ENCODE measurements around the gene KCTD21. TPM values are rescaled to one million over a fixed set of nuclear protein-coding genes. Genes with fewer than 3 reads are reported as not detected.

KCTD21 gene
- total and polyA plus RNA-seq, 10 of the 15 experiments (the other 5 are each of a cell fraction or from before 2014, with no cell fraction given), result 0.63 to 5.4 (median 3.6) TPM

DNA sequence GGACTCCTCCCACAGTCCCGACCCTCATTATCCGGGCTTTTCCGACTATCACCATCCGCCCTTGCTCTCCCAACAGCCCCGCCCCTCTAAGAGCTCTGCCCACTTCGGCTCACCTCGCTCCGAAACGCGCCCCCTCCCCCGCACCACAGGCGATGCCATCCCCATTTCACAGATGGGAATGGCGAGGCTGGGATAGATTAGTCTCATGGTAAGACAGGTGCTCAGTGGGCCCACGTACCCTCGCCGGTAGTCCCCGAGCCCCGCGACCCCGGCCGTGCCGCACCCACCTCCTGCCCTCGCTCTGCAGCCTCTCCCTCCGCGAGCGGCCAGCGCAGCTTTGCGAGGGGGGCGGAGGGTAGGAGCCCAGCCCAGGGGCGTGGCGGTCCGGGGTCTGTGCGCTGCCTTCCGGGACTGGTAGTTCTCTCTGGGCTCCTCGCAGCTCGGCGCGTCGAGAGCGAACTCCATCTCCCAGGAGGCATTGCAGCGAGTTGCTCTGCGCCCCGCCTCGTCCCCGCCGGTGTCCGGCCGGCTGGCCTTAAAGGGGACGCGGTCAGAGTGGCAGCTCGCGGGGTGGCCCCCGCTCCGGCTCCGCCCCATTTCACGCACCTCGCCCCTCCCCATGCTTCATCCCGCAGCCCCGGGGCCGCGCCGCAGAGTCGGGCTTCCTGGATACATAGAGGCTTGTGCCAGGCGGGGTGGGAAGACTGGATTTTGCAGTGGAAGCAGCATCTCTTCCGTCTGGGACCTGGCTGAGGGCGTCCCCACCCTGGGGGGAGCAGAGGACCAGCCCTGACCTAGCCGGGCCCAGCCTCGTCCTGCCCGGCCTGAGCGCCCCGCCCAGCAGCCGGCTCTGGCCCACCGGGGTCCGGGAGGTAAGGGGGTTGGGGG, at the start of gene KCTD21, which contains the start of gene USP35 (continued):
- peak; percentile 80 for TF ChIP-seq NKRF (conservative IDR thresholded peaks at IDR 0.05)
- peak; percentile 14 for TF ChIP-seq RUNX3 (IDR thresholded peaks at IDR 0.05; ENCODE audit: low read length)
- no peak for TF ChIP-seq YBX1 (IDR thresholded peaks at IDR 0.05)
- peak; percentile 23 for TF ChIP-seq RELA (IDR thresholded peaks at IDR 0.05; ENCODE audit: borderline replicate concordance, partially characterized antibody)
- TF ChIP-seq, protein P1, sequence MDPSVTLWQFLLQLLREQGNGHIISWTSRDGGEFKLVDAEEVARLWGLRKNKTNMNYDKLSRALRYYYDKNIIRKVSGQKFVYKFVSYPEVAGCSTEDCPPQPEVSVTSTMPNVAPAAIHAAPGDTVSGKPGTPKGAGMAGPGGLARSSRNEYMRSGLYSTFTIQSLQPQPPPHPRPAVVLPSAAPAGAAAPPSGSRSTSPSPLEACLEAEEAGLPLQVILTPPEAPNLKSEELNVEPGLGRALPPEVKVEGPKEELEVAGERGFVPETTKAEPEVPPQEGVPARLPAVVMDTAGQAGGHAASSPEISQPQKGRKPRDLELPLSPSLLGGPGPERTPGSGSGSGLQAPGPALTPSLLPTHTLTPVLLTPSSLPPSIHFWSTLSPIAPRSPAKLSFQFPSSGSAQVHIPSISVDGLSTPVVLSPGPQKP (IDR thresholded peaks at IDR 0.05; ENCODE audit: low read depth, low read length), result peak; percentile 55; the same call in 1 of the 2 replicates
- TF ChIP-seq IRF4 (IDR thresholded peaks at IDR 0.05; ENCODE audit: low read depth, low read length), result 0 out of 2 replicates have a peak, but pooled peaks have one; percentile 12
- TF ChIP-seq CREB1 (IDR thresholded peaks at IDR 0.05; ENCODE audit: low read depth), result peak; percentile 84
- TF ChIP-seq SIX5 (IDR thresholded peaks at IDR 0.05; ENCODE audit: low read depth, low read length, severe bottlenecking), result peak; percentile 93
- TF ChIP-seq TBL1XR1 (IDR thresholded peaks at IDR 0.05; ENCODE audit: low read depth, low read length), result peak; percentile 61; the same call in 1 of the 2 replicates
- TF ChIP-seq TAF1 (IDR thresholded peaks at IDR 0.05; ENCODE audit: borderline replicate concordance, low read depth, low read length), result peak; percentile 34; the same call in 1 of the 2 replicates
- peak; percentile 93 for TF ChIP-seq RCOR1 (conservative IDR thresholded peaks at IDR 0.05; ENCODE audit: low read depth, low read length)
- TF ChIP-seq CHD2 (IDR thresholded peaks at IDR 0.05; ENCODE audit: borderline replicate concordance, low read depth, low read length), result peak; percentile 71; the same call in 1 of the 2 replicates
- peak; percentile 63 for TF ChIP-seq PBX3 (IDR thresholded peaks at IDR 0.05; ENCODE audit: insufficient replicate concordance, low read depth, low read length)
- TF ChIP-seq GATAD2B (conservative IDR thresholded peaks at IDR 0.05; ENCODE audit: low read depth), result peak; percentile 54
- peak; percentile 98; the same call in 1 of the 2 replicates for TF ChIP-seq ZNF217 (IDR thresholded peaks at IDR 0.05)
- peak; percentile 98 for TF ChIP-seq HCFC1 (IDR thresholded peaks at IDR 0.05; ENCODE audit: low read length)
- TF ChIP-seq HDAC6 (IDR thresholded peaks at IDR 0.05; ENCODE audit: unreplicated experiment), result peak; percentile 67
- TF ChIP-seq NBN (IDR thresholded peaks at IDR 0.05), result peak; percentile 90
- TF ChIP-seq IKZF1 (conservative IDR thresholded peaks at IDR 0.05), result peak; percentile 96
- peak; percentile 81; the same call in 1 of the 2 replicates for TF ChIP-seq ZNF207 (IDR thresholded peaks at IDR 0.05; ENCODE audit: borderline replicate concordance)
- TF ChIP-seq, protein P2, sequence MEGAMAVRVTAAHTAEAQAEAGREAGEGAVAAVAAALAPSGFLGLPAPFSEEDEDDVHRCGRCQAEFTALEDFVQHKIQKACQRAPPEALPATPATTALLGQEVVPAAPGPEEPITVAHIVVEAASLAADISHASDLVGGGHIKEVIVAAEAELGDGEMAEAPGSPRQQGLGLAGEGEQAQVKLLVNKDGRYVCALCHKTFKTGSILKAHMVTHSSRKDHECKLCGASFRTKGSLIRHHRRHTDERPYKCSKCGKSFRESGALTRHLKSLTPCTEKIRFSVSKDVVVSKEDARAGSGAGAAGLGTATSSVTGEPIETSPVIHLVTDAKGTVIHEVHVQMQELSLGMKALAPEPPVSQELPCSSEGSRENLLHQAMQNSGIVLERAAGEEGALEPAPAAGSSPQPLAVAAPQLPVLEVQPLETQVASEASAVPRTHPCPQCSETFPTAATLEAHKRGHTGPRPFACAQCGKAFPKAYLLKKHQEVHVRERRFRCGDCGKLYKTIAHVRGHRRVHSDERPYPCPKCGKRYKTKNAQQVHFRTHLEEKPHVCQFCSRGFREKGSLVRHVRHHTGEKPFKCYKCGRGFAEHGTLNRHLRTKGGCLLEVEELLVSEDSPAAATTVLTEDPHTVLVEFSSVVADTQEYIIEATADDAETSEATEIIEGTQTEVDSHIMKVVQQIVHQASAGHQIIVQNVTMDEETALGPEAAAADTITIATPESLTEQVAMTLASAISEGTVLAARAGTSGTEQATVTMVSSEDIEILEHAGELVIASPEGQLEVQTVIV (IDR thresholded peaks at IDR 0.05; ENCODE audit: borderline replicate concordance, partially characterized antibody), result peak; percentile 79
- peak; percentile 78; the same call in 1 of the 2 replicates for TF ChIP-seq KDM1A (IDR thresholded peaks at IDR 0.05; ENCODE audit: borderline replicate concordance)

Measured in GM12878 (cell line).